ENCODE measurements around the gene MIDN. TPM values are rescaled to one million over a fixed set of nuclear protein-coding genes. Genes with fewer than 3 reads are reported as not detected.
A peak's percentile ranks its signal among the peaks of the same experiment; 100 is the strongest.

Gene MIDN
- total RNA-seq, 3 donors from 2014 or later: 13.8 to 28.5 (median 22.4) TPM

DNA sequence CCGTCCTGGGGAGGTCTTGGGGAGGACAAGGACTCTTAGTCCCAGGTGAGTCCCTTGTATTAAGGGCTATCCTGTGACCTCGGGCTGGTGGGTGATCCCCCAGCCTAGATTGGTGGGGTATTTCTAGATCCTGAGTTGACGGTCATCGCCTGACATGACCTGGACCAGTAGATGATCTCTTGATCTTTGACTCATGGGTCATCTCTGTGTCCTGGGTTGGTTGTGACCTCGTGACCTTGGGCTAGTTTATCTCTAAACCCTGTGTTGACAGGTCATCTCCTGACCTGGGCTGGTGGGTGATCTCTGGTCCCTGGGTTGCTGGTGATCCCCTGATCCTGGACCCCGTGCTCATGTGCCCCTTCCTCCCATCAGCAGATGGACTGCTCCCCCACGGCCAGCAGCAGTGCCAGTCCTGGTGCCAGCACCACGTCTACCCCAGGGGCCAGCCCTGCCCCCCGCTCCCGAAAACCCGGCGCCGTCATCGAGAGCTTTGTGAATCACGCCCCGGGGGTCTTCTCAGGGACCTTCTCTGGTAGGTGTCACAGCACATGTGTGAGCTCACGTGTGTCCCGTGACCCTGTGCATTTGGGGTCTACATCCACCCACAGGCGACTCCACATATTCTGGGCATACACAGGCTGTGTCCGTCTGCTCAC, 6.3 kb downstream of the MIDN start:
- H3K27me3 ChIP-seq: no peaks in the 10 kb centered on the region
- TF ChIP-seq, protein P1, sequence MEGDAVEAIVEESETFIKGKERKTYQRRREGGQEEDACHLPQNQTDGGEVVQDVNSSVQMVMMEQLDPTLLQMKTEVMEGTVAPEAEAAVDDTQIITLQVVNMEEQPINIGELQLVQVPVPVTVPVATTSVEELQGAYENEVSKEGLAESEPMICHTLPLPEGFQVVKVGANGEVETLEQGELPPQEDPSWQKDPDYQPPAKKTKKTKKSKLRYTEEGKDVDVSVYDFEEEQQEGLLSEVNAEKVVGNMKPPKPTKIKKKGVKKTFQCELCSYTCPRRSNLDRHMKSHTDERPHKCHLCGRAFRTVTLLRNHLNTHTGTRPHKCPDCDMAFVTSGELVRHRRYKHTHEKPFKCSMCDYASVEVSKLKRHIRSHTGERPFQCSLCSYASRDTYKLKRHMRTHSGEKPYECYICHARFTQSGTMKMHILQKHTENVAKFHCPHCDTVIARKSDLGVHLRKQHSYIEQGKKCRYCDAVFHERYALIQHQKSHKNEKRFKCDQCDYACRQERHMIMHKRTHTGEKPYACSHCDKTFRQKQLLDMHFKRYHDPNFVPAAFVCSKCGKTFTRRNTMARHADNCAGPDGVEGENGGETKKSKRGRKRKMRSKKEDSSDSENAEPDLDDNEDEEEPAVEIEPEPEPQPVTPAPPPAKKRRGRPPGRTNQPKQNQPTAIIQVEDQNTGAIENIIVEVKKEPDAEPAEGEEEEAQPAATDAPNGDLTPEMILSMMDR (IDR thresholded peaks at IDR 0.05): no peak
- no peak for TF ChIP-seq POLR2A (IDR thresholded peaks at IDR 0.05)
- TF ChIP-seq POLR2AphosphoS5 (IDR thresholded peaks at IDR 0.05): no peak
- intact Hi-C loops (cut with DNase I; ENCODE audit: low total_unique reads): no loop called here
- H3K4me1 ChIP-seq: peaks cover 13 to 21% of the 10 kb centered on the region in 2 donors
- H3K4me3 ChIP-seq: peak overlapping the region in 2 of 3 donors; percentile 83 to 97
- no peak for DNase-seq (ENCODE audit: low spot score in 2 of 2)
- H3K27ac ChIP-seq: peak overlapping the region; percentile 99
- H3K9me3 ChIP-seq: no peaks in the 10 kb centered on the region
- H3K36me3 ChIP-seq: peaks cover 11% of the 10 kb centered on the region

- Histone ChIP-seq H3K27me3 (no peaks in the 10 kb centered on the region), H3K4me3 (peak overlapping the region in 1 of 3 donors; percentile 97), H3K9me3 (no peaks in the 10 kb centered on the region), H3K4me1 (peaks cover 18 to 29% of the 10 kb centered on the region in 2 donors), H3K36me3 (peaks cover 11% of the 10 kb centered on the region), H3K27ac (peak overlapping the region; percentile 99)
- DNase-seq (ENCODE audit: low spot score in 2 of 2): no peak
- intact Hi-C loops (cut with DNase I; ENCODE audit: low total_unique reads): no loop called here
- TF ChIP-seq POLR2A (IDR thresholded peaks at IDR 0.05) (no peak), POLR2AphosphoS5 (IDR thresholded peaks at IDR 0.05) (no peak)
- TF ChIP-seq, protein P1 (IDR thresholded peaks at IDR 0.05): no peak
These were observed 7.1 kb downstream of the MIDN start for GRCh38 chr19:1255186-1256161.

- TF ChIP-seq, protein P1 (IDR thresholded peaks at IDR 0.05): no peak
- TF ChIP-seq POLR2AphosphoS5 (IDR thresholded peaks at IDR 0.05): peak in 1 of 3 donors; percentile 13
- DNase-seq (ENCODE audit: low spot score in 2 of 2): no peak
- Histone ChIP-seq H3K9me3 (no peaks in the 10 kb centered on the region), H3K4me1 (peaks cover 20 to 33% of the 10 kb centered on the region in 2 donors), H3K27ac (peak overlapping the region; percentile 70 to 98), H3K36me3 (peaks cover 11% of the 10 kb centered on the region), H3K4me3 (no peak overlapping the region), H3K27me3 (no peaks in the 10 kb centered on the region)
- intact Hi-C loops (cut with DNase I; ENCODE audit: low total_unique reads): no loop called here
These were observed 8.5 kb downstream of the MIDN start for GRCh38 chr19:1256646-1257474.

GRCh38 chr19:1257475-1258162, 9.2 kb downstream of the MIDN start:
- intact Hi-C loops (cut with DNase I; ENCODE audit: low total_unique reads): no loop called here
- peak overlapping the region in 1 of 3 donors; percentile 0 for H3K4me3 ChIP-seq
- H3K36me3 ChIP-seq: peaks cover 11% of the 10 kb centered on the region
- peak overlapping the region; percentile 97 to 98 for H3K27ac ChIP-seq
- H3K27me3 ChIP-seq: no peaks in the 10 kb centered on the region
- no peaks in the 10 kb centered on the region for H3K9me3 ChIP-seq
- TF ChIP-seq, protein P1 (IDR thresholded peaks at IDR 0.05): no peak
- no peak for TF ChIP-seq POLR2AphosphoS5 (IDR thresholded peaks at IDR 0.05)
- no peak for TF ChIP-seq POLR2A (IDR thresholded peaks at IDR 0.05)
- peaks cover 26 to 41% of the 10 kb centered on the region in 2 donors for H3K4me1 ChIP-seq
- DNase-seq (ENCODE audit: low spot score in 2 of 2): no peak

Measured in breast epithelium (tissue), 4 donors.